ENCODE data around the gene HSPA4.
A peak's percentile ranks its signal among the peaks of the same experiment; 100 is the strongest.

Gene HSPA4

DNA sequence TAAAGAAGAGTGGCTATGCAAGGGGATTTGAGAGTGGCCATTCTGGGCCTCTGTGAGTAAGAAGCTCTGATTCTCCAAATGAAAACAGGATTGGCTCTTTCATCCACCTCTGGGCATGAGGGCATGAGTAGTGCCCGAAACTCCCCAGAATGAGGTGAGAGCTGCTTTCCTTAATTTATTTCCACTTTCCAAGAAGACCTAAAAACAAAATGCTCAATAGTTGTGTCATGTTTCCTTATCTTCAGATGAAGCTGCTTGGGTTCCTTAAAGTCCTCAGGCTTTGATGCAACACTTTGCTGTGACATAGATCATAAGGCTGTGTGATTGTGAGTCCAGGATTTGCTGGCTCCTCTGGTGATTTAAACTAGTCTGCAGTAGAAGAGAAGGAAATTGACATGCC lies 22.4 kb upstream of the HSPA4 start:
- no peak overlapping the region for H3K9ac ChIP-seq (ENCODE audit: low read length)
- no peak overlapping the region for H2BK120ac ChIP-seq (ENCODE audit: low read depth, low read length)
- H3K9me3 ChIP-seq (ENCODE audit: control insufficient read depth, low read length) = no peaks in the 10 kb centered on the region
- no peak overlapping the region for H2BK5ac ChIP-seq (ENCODE audit: low read depth, low read length, poor library complexity, severe bottlenecking)
- H3K18ac ChIP-seq (ENCODE audit: low read depth in 1 of 2, low read length in 2 of 2) = no peak overlapping the region
- no peak for DNase-seq
- H3K79me1 ChIP-seq (replicated peaks; ENCODE audit: low read length, poor library complexity, severe bottlenecking) = no peaks in the 10 kb centered on the region
- no peak overlapping the region for H3K14ac ChIP-seq (ENCODE audit: low read length in 2 of 2)
- H3K4ac ChIP-seq (ENCODE audit: low read depth in 1 of 2, low read length in 2 of 2) = no peak overlapping the region
- no peak overlapping the region for H4K91ac ChIP-seq (ENCODE audit: low read length)
- no peak overlapping the region for H2BK15ac ChIP-seq (ENCODE audit: low read depth, poor library complexity, severe bottlenecking)
- H2AK5ac ChIP-seq (ENCODE audit: low read length, severe bottlenecking) = no peak overlapping the region
- no peak overlapping the region for H2BK12ac ChIP-seq (ENCODE audit: low read length in 2 of 2)
- WGBS = 100% methylated on average over 1 of the region's 1 CpG
- no peaks in the 10 kb centered on the region for H3K4me1 ChIP-seq (ENCODE audit: control insufficient read depth, insufficient read depth, low read depth, low read length)
- H3K23ac ChIP-seq (ENCODE audit: low read length in 2 of 2) = no peak overlapping the region
- H3K36me3 ChIP-seq (ENCODE audit: control insufficient read depth in 1 of 2, insufficient read depth in 2 of 2, low read depth in 1 of 2, low read length in 2 of 2) = no peaks in the 10 kb centered on the region
- H3K27me3 ChIP-seq (ENCODE audit: control insufficient read depth in 1 of 2, insufficient read depth in 1 of 2, low read length in 2 of 2) = no peaks in the 10 kb centered on the region
- H4K8ac ChIP-seq (ENCODE audit: low read length) = no peak overlapping the region
- no peak overlapping the region for H2AFZ ChIP-seq (ENCODE audit: low read depth, low read length)
- H3K4me2 ChIP-seq (ENCODE audit: low read length, poor library complexity, severe bottlenecking) = no peak overlapping the region
- no peak overlapping the region for H3K27ac ChIP-seq (ENCODE audit: low read length, poor library complexity, severe bottlenecking)
- H3K4me3 ChIP-seq (ENCODE audit: insufficient read depth in 1 of 2, low read depth in 1 of 2, low read length in 2 of 2) = no peak overlapping the region

DNA sequence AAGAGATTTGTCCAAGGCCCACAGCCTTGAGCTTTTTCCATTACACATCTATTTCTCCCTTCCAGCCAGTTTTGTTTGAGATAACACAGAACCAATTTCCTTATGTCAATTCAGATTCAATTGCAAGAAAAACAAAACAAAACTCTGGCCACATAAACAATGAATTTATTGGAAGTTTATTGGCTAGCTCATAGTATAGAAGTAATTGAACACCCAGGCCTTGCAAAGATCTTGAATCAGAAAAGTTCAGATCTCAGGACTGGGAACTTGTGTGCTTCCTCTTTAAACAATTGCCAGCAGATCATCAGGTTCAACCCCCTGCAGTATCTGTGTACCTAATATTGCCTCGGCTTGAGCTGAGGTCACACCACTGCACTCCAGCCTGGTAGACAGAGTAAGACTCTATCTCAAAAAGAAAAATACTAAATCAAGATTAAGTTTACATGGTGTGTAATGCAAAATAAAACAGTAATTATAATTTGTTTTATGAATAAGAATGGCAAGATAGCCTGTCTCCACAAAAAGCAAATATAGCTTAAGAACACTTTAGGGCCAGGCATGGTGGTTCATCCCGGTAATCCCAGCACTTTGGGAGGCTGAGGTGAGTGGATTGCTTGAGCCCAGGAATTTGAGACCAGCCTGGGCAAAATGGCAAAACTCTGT lies 21.3 kb upstream of the HSPA4 start:
- no peak overlapping the region for H3K23ac ChIP-seq (ENCODE audit: low read length in 2 of 2)
- no peak overlapping the region for H3K9ac ChIP-seq (ENCODE audit: low read length)
- H2BK12ac ChIP-seq (ENCODE audit: low read length in 2 of 2) = no peak overlapping the region
- H3K36me3 ChIP-seq (ENCODE audit: control insufficient read depth in 1 of 2, insufficient read depth in 2 of 2, low read depth in 1 of 2, low read length in 2 of 2) = no peaks in the 10 kb centered on the region
- no peak overlapping the region for H3K14ac ChIP-seq (ENCODE audit: low read length in 2 of 2)
- H2BK15ac ChIP-seq (ENCODE audit: low read depth, poor library complexity, severe bottlenecking) = no peak overlapping the region
- H2BK5ac ChIP-seq (ENCODE audit: low read depth, low read length, poor library complexity, severe bottlenecking) = no peak overlapping the region
- H3K9me3 ChIP-seq (ENCODE audit: control insufficient read depth, low read length) = no peaks in the 10 kb centered on the region
- H3K4me1 ChIP-seq (ENCODE audit: control insufficient read depth, insufficient read depth, low read depth, low read length) = no peaks in the 10 kb centered on the region
- no peak overlapping the region for H4K8ac ChIP-seq (ENCODE audit: low read length)
- no peaks in the 10 kb centered on the region for H3K27me3 ChIP-seq (ENCODE audit: control insufficient read depth in 1 of 2, insufficient read depth in 1 of 2, low read length in 2 of 2)
- no peak overlapping the region for H3K4me2 ChIP-seq (ENCODE audit: low read length, poor library complexity, severe bottlenecking)
- no peak overlapping the region for H2BK120ac ChIP-seq (ENCODE audit: low read depth, low read length)
- H4K91ac ChIP-seq (ENCODE audit: low read length) = no peak overlapping the region
- no peak overlapping the region for H2AK5ac ChIP-seq (ENCODE audit: low read length, severe bottlenecking)
- no peak overlapping the region for H3K18ac ChIP-seq (ENCODE audit: low read depth in 1 of 2, low read length in 2 of 2)
- H3K27ac ChIP-seq (ENCODE audit: low read length, poor library complexity, severe bottlenecking) = no peak overlapping the region
- WGBS = 72% methylated on average over 2 of the region's 2 CpGs
- no peak for DNase-seq
- H3K4ac ChIP-seq (ENCODE audit: low read depth in 1 of 2, low read length in 2 of 2) = no peak overlapping the region
- no peak overlapping the region for H2AFZ ChIP-seq (ENCODE audit: low read depth, low read length)
- H3K79me1 ChIP-seq (replicated peaks; ENCODE audit: low read length, poor library complexity, severe bottlenecking) = no peaks in the 10 kb centered on the region
- no peak overlapping the region for H3K4me3 ChIP-seq (ENCODE audit: insufficient read depth in 1 of 2, low read depth in 1 of 2, low read length in 2 of 2)

DNA sequence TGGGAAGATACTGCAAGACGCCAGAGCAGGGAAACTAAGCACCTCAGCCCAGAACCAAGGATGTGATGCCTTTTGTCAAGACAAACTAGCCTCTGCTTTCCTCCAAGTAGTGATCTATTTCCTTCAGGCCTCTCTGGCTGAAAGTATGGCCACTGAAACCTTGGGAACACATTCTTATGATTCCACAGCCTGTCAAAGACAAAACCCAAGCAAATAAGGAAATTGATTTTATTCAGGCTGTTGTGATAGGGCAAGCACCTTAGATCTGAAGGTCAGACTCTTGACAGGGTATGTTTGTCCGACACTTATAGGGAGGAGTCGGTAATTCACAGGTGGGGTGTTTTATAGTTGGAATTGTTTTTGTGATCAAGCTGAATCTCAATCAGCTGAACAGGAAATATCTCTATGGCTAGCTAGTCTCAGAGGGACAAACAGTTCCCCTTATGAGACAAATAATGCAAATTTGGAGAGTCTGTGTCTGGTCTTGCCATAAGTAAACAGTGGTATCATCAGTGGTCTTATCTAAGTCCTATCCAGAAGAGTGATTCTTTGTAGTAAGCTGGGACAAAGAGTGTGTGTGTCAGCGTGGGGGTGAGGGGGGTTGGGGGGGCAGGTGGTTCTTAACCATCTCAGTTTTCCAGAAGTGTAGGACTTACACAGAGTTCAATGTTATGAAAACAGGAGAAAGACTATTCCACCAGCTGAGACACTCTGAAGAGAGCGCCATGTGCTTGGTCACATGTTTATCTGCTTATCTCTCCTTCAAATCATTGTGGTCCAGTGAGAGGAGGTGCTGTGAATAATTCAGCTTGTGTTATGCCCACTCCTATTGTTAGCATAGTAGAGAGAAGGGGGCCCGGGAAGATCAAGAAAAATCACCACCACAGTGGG lies 18.7 kb upstream of the HSPA4 start:
- DNase-seq = no peak
- H3K9me3 ChIP-seq (ENCODE audit: control insufficient read depth, low read length) = no peaks in the 10 kb centered on the region

DNA sequence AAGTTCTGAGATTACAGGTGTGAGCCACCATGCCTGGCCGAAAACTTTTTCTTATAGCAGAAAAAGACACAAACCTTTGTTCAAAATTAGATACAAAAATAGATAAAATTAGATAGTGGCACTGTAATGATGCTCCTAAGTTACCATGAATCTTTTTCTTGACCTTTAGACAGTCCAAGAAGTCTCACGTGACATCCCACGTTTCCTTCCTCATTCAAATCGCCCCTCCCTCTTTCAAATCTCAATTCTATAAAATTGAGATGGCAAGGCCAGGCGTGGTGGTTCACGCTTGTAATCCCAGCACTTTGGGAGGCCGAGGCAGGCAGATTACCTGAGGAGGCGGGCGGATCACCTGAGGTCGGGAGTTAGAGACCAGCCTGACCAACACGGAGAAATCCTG lies 17.7 kb upstream of the HSPA4 start:
- Histone ChIP-seq H3K27ac (ENCODE audit: low read length, poor library complexity, severe bottlenecking) (no peak overlapping the region), H3K27me3 (ENCODE audit: control insufficient read depth in 1 of 2, insufficient read depth in 1 of 2, low read length in 2 of 2) (no peaks in the 10 kb centered on the region), H3K4me2 (ENCODE audit: low read length, poor library complexity, severe bottlenecking) (no peak overlapping the region), H2BK5ac (ENCODE audit: low read depth, low read length, poor library complexity, severe bottlenecking) (no peak overlapping the region), H3K4me1 (ENCODE audit: control insufficient read depth, insufficient read depth, low read depth, low read length) (no peaks in the 10 kb centered on the region), H3K9me3 (ENCODE audit: control insufficient read depth, low read length) (no peaks in the 10 kb centered on the region), H4K8ac (ENCODE audit: low read length) (no peak overlapping the region), H3K9ac (ENCODE audit: low read length) (no peak overlapping the region), H3K36me3 (ENCODE audit: control insufficient read depth in 1 of 2, insufficient read depth in 2 of 2, low read depth in 1 of 2, low read length in 2 of 2) (no peaks in the 10 kb centered on the region), H2AFZ (ENCODE audit: low read depth, low read length) (no peak overlapping the region), H2BK15ac (ENCODE audit: low read depth, poor library complexity, severe bottlenecking) (no peak overlapping the region), H3K4ac (ENCODE audit: low read depth in 1 of 2, low read length in 2 of 2) (no peak overlapping the region), H3K79me1 (replicated peaks; ENCODE audit: low read length, poor library complexity, severe bottlenecking) (no peaks in the 10 kb centered on the region), H4K91ac (ENCODE audit: low read length) (no peak overlapping the region), H2BK12ac (ENCODE audit: low read length in 2 of 2) (no peak overlapping the region), H2AK5ac (ENCODE audit: low read length, severe bottlenecking) (no peak overlapping the region), H2BK120ac (ENCODE audit: low read depth, low read length) (no peak overlapping the region), H3K23ac (ENCODE audit: low read length in 2 of 2) (no peak overlapping the region), H3K14ac (ENCODE audit: low read length in 2 of 2) (no peak overlapping the region), H3K4me3 (ENCODE audit: insufficient read depth in 1 of 2, low read depth in 1 of 2, low read length in 2 of 2) (no peak overlapping the region), H3K18ac (ENCODE audit: low read depth in 1 of 2, low read length in 2 of 2) (no peak overlapping the region)
- WGBS = 93% methylated on average over 10 of the region's 11 CpGs
- DNase-seq = no peak

More for the DNA sequence above, 18.7 kb upstream of the HSPA4 start:
- H2BK12ac ChIP-seq (ENCODE audit: low read length in 2 of 2) = no peak overlapping the region
- H3K23ac ChIP-seq (ENCODE audit: low read length in 2 of 2) = no peak overlapping the region
- no peaks in the 10 kb centered on the region for H3K4me1 ChIP-seq (ENCODE audit: control insufficient read depth, insufficient read depth, low read depth, low read length)
- no peak overlapping the region for H3K14ac ChIP-seq (ENCODE audit: low read length in 2 of 2)
- H2BK5ac ChIP-seq (ENCODE audit: low read depth, low read length, poor library complexity, severe bottlenecking) = no peak overlapping the region
- no peaks in the 10 kb centered on the region for H3K36me3 ChIP-seq (ENCODE audit: control insufficient read depth in 1 of 2, insufficient read depth in 2 of 2, low read depth in 1 of 2, low read length in 2 of 2)
- no peak overlapping the region for H2AK5ac ChIP-seq (ENCODE audit: low read length, severe bottlenecking)
- no peak overlapping the region for H3K4me2 ChIP-seq (ENCODE audit: low read length, poor library complexity, severe bottlenecking)
- H2BK120ac ChIP-seq (ENCODE audit: low read depth, low read length) = no peak overlapping the region
- WGBS = 72% methylated on average over 5 of the region's 6 CpGs
- no peaks in the 10 kb centered on the region for H3K27me3 ChIP-seq (ENCODE audit: control insufficient read depth in 1 of 2, insufficient read depth in 1 of 2, low read length in 2 of 2)
- no peak overlapping the region for H2BK15ac ChIP-seq (ENCODE audit: low read depth, poor library complexity, severe bottlenecking)
- no peak overlapping the region for H3K18ac ChIP-seq (ENCODE audit: low read depth in 1 of 2, low read length in 2 of 2)
- peak overlapping the region; percentile 31 for H2AFZ ChIP-seq (ENCODE audit: low read depth, low read length)
- no peak overlapping the region for H3K27ac ChIP-seq (ENCODE audit: low read length, poor library complexity, severe bottlenecking)
- no peak overlapping the region for H4K91ac ChIP-seq (ENCODE audit: low read length)
- H3K4ac ChIP-seq (ENCODE audit: low read depth in 1 of 2, low read length in 2 of 2) = no peak overlapping the region
- no peak overlapping the region for H3K9ac ChIP-seq (ENCODE audit: low read length)
- no peak overlapping the region for H4K8ac ChIP-seq (ENCODE audit: low read length)
- no peak overlapping the region for H3K4me3 ChIP-seq (ENCODE audit: insufficient read depth in 1 of 2, low read depth in 1 of 2, low read length in 2 of 2)
- no peaks in the 10 kb centered on the region for H3K79me1 ChIP-seq (replicated peaks; ENCODE audit: low read length, poor library complexity, severe bottlenecking)
